CD4-positive, alpha-beta T cell (primary cell): ENCODE measurements around the gene PLCG2. TPM values are rescaled to one million over a fixed set of nuclear protein-coding genes. Genes with fewer than 3 reads are reported as not detected.

ENCODE experiments used
- ATAC-seq: fragments of 200-7000 bp; cut with Tn5 transposase; one replicate; pipeline ENCODE4 v1.10.0; 2022; ENCODE audit warnings: mild to moderate bottlenecking; ENCODE audit not compliant: poor library complexity
- CTCF ChIA-PET: fragments of 350-600 bp; sonication (Branson Sonifier 250); formaldehyde crosslinking; loops from one replicate; lab custom pipeline; 2021; ENCODE audit warnings: antibody characterized with exemption, inconsistent platforms; lab: Charles Lee
- POLR2A ChIA-PET: fragments of 350-600 bp; sonication (Branson Sonifier 250); formaldehyde crosslinking; loops from one replicate; lab custom pipeline; 2021; ENCODE audit warnings: antibody characterized with exemption, inconsistent platforms; lab: Charles Lee
- DNase-seq, 14 experiments: peaks; one replicate each; pipeline ENCODE4 v3.0.0-alpha.2; 2013 to 2020; ENCODE audit warnings: mixed read lengths in 2 of 14
- H3K27ac ChIP-seq, 2 donors: one replicate each; pipeline versions ENCODE4 v1.5.1 to v1.7.0; 2013; ENCODE audit warnings: low read length in 2 of 2, low read depth in 1 of 2, mild to moderate bottlenecking in 1 of 2
- H3K27me3 ChIP-seq, 2 experiments: 1 replicate in 1 of 2; 2 replicates in 1 of 2; pipeline versions ENCODE4 v1.6.1 to v1.7.0; 2013; ENCODE audit warnings: low read length in 2 of 2, control low read depth in 1 of 2, mild to moderate bottlenecking in 1 of 2, moderate library complexity in 1 of 2; ENCODE audit not compliant: insufficient read depth in 2 of 2, control insufficient read depth in 1 of 2
- H3K36me3 ChIP-seq: one replicate; pipeline ENCODE4 v1.6.1; 2013; ENCODE audit warnings: low read length, control low read depth; ENCODE audit not compliant: insufficient read depth
- H3K4me1 ChIP-seq: one replicate; pipeline ENCODE4 v1.6.1; 2013; ENCODE audit warnings: low read length, control low read depth; ENCODE audit not compliant: insufficient read depth
- H3K4me3 ChIP-seq: one replicate; pipeline ENCODE4 v1.5.1; 2013; ENCODE audit warnings: mild to moderate bottlenecking, low read length, moderate library complexity
- H3K9me3 ChIP-seq, 2 experiments: 1 replicate in 1 of 2; 2 replicates in 1 of 2; pipeline versions ENCODE4 v1.6.1 to v1.7.0; 2013; ENCODE audit warnings: low read length in 2 of 2, mild to moderate bottlenecking in 2 of 2, control low read depth in 1 of 2, moderate library complexity in 1 of 2; ENCODE audit not compliant: control insufficient read depth in 1 of 2, insufficient read depth in 1 of 2
- H3K27ac Mint-ChIP-seq: one replicate; pipeline ENCODE4 v1.8.0; 2020; ENCODE audit warnings: mixed read lengths
- H3K27me3 Mint-ChIP-seq: one replicate; pipeline ENCODE4 v1.8.0; 2021; ENCODE audit warnings: mixed read lengths
- H3K36me3 Mint-ChIP-seq: one replicate; pipeline ENCODE4 v1.8.0; 2021; ENCODE audit warnings: low read depth, mixed read lengths
- H3K4me1 Mint-ChIP-seq: one replicate; pipeline ENCODE4 v1.8.0; 2021; ENCODE audit warnings: low read depth, mixed read lengths
- H3K4me3 Mint-ChIP-seq: one replicate; pipeline ENCODE4 v1.8.0; 2020; ENCODE audit warnings: mild to moderate bottlenecking, mixed read lengths
- H3K9me3 Mint-ChIP-seq: one replicate; pipeline ENCODE4 v1.8.0; 2020; ENCODE audit warnings: mixed read lengths
- intact Hi-C, 2 experiments: fragments of 100-400 bp; cut with DNase I in 1 of 2; cut with micrococcal nuclease in 1 of 2; formaldehyde crosslinking; loops; one replicate each; pipeline versions ENCODE4 v1.15.1 to v1.9.0; 2023 to 2025; cut with DNase I, micrococcal nuclease
- total RNA-seq, 174 experiments: library from RNA in 2 of 174; stranded (reverse) in 2 of 174; gene quantifications; one replicate each; pipeline ENCODE4 v1.2.3 and lab custom pipeline; 2021 to 2026
- TF ChIP-seq, protein P1 (sequence below): fragments of 200-600 bp; IDR thresholded peaks from one replicate; pipeline ENCODE4 v1.8.0; 2022; ENCODE audit warnings: antibody characterized with exemption, mild to moderate bottlenecking

The PLCG2 gene
- total RNA-seq, 2 experiments from 2014 or later = 0.92 to 1.5 TPM

GRCh38 chr16:81852347-81852746 lies 73.3 kb downstream of the PLCG2 start:
- H3K4me3 ChIP-seq = no peak overlapping the region
- Mint-ChIP-seq H3K4me3 (no peak overlapping the region), H3K4me1 (no peaks in the 10 kb centered on the region), H3K36me3 (no peaks in the 10 kb centered on the region), H3K27ac (no peak overlapping the region), H3K27me3 (no peaks in the 10 kb centered on the region), H3K9me3 (no peaks in the 10 kb centered on the region)
- no peaks in the 10 kb centered on the region for H3K9me3 ChIP-seq
- no peak for DNase-seq
- no peak for ATAC-seq
- H3K36me3 ChIP-seq = no peaks in the 10 kb centered on the region
- no peaks in the 10 kb centered on the region for H3K27me3 ChIP-seq
- intact Hi-C loops = no loop called here
- CTCF ChIA-PET = interaction anchor here (0.8 kb wide), 1 partner anchor 9 kb away, joined by 3 read pairs; no protein-coding TSS in a partner anchor
- TF ChIP-seq, protein P1, sequence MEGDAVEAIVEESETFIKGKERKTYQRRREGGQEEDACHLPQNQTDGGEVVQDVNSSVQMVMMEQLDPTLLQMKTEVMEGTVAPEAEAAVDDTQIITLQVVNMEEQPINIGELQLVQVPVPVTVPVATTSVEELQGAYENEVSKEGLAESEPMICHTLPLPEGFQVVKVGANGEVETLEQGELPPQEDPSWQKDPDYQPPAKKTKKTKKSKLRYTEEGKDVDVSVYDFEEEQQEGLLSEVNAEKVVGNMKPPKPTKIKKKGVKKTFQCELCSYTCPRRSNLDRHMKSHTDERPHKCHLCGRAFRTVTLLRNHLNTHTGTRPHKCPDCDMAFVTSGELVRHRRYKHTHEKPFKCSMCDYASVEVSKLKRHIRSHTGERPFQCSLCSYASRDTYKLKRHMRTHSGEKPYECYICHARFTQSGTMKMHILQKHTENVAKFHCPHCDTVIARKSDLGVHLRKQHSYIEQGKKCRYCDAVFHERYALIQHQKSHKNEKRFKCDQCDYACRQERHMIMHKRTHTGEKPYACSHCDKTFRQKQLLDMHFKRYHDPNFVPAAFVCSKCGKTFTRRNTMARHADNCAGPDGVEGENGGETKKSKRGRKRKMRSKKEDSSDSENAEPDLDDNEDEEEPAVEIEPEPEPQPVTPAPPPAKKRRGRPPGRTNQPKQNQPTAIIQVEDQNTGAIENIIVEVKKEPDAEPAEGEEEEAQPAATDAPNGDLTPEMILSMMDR = no peak
- POLR2A ChIA-PET = no interaction called here
- no peaks in the 10 kb centered on the region for H3K4me1 ChIP-seq
- H3K27ac ChIP-seq = no peak overlapping the region

- Mint-ChIP-seq H3K4me1 (no peaks in the 10 kb centered on the region), H3K9me3 (no peaks in the 10 kb centered on the region), H3K27me3 (no peaks in the 10 kb centered on the region), H3K36me3 (no peaks in the 10 kb centered on the region), H3K4me3 (no peak overlapping the region), H3K27ac (no peak overlapping the region)
- ChIA-PET POLR2A (no interaction called here), CTCF (interaction anchor here (0.6 kb wide), 1 partner anchor 252 kb away, joined by 4 read pairs; no protein-coding TSS in a partner anchor)
- TF ChIP-seq, protein P1 = no peak
- intact Hi-C loops = no loop called here
- Histone ChIP-seq H3K4me1 (no peaks in the 10 kb centered on the region), H3K27me3 (no peaks in the 10 kb centered on the region), H3K9me3 (no peaks in the 10 kb centered on the region), H3K4me3 (no peak overlapping the region), H3K27ac (no peak overlapping the region), H3K36me3 (no peaks in the 10 kb centered on the region)
- ATAC-seq (no peak), DNase-seq (no peak)
These were observed 76.6 kb downstream of the PLCG2 start for GRCh38 chr16:81855552-81856153.

GRCh38 chr16:81860287-81861266 lies 81.5 kb downstream of the PLCG2 start:
- Mint-ChIP-seq H3K27ac (no peak overlapping the region), H3K4me1 (no peaks in the 10 kb centered on the region), H3K36me3 (no peaks in the 10 kb centered on the region), H3K9me3 (no peaks in the 10 kb centered on the region), H3K4me3 (no peak overlapping the region), H3K27me3 (no peaks in the 10 kb centered on the region)
- POLR2A ChIA-PET = no interaction called here
- CTCF ChIA-PET = interaction anchor here (1.3 kb wide), 1 partner anchor 8 kb away, joined by 3 read pairs; no protein-coding TSS in a partner anchor
- Histone ChIP-seq H3K27me3 (no peaks in the 10 kb centered on the region), H3K27ac (no peak overlapping the region), H3K4me1 (no peaks in the 10 kb centered on the region), H3K36me3 (no peaks in the 10 kb centered on the region), H3K4me3 (no peak overlapping the region), H3K9me3 (no peaks in the 10 kb centered on the region)
- intact Hi-C loops = no loop called here
- no peak for ATAC-seq
- no peak for DNase-seq
- TF ChIP-seq, protein P1 = no peak
